ENCODE measurements around the gene PTPRM. TPM values are rescaled to one million over a fixed set of nuclear protein-coding genes. Genes with fewer than 3 reads are reported as not detected.
A peak's percentile ranks its signal among the peaks of the same experiment; 100 is the strongest.

The PTPRM gene
- total and polyA plus RNA-seq, 2 of the 8 experiments (the other 6 are each of a cell fraction or from before 2014, with no cell fraction given): 4.1 to 7.0 TPM

DNA sequence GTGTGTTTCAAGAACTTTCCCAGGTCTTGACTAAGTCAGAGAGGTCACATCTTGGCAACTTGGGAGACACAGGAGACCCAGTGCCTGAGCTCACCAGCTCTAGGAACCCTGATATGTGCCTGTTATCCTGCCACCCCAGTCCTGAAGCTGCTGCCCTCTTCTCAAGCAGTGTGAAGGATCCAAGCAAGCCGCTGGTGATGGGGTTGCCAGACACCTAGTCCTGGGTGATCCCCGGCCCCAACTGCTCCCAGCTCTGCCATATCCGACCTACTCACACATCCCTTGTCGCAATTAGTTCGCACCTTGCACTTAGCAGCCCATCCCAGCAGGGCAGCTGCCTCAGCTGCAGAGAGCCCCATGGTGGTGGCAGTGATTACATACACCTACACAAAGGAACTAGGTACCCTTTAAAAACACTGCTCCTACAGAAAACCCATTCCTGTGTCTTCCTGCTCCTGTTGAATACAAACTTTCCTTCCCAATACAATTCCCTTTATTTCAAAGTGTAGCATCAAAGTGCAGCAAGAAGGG, 794.9 kb downstream of the PTPRM start:
- H3K4me2 ChIP-seq (ENCODE audit: insufficient read depth in 1 of 2, low read depth in 2 of 2, low read length in 2 of 2): no peak overlapping the region
- no peak overlapping the region for H2BK120ac ChIP-seq (replicated peaks; ENCODE audit: low read depth, low read length)
- POLR2A ChIA-PET (ENCODE audit: partially characterized antibody): no interaction called here

More for the DNA sequence above, 794.9 kb downstream of the PTPRM start:
- WGBS, 2 experiments (ENCODE audit: extremely low coverage in 1 of 2, insufficient coverage in 1 of 2, insufficient read length in 1 of 2, insufficient replicate concordance in 2 of 2, low coverage in 1 of 2, low lambda C conversion rate in 2 of 2, missing lambda C conversion rate in 1 of 2): 81% methylated on average over 5 of the region's 5 CpGs; no CpG with 5 or more reads in 1 of the 2 experiments
- no peaks in the 10 kb centered on the region for H3K36me3 ChIP-seq (ENCODE audit: control insufficient read depth in 2 of 4, insufficient read depth in 4 of 4, low read length in 3 of 4)
- no peak overlapping the region for H3K4me3 ChIP-seq (ENCODE audit: extremely low read depth in 1 of 4, insufficient read depth in 2 of 4, low read depth in 3 of 4, low read length in 4 of 4)
- H3K9ac ChIP-seq (replicated peaks in 1 of 4; ENCODE audit: extremely low read depth in 1 of 4, low read depth in 3 of 4, low read length in 3 of 4): no peak overlapping the region
- no peak overlapping the region for H4K8ac ChIP-seq (ENCODE audit: extremely low read depth, insufficient read depth, low read length)
- H3K18ac ChIP-seq (ENCODE audit: extremely low read depth, low read length): no peak overlapping the region
- H3K4ac ChIP-seq (replicated peaks; ENCODE audit: insufficient read length, low read depth, low read length): no peak overlapping the region
- no peak overlapping the region for H2BK15ac ChIP-seq (ENCODE audit: low read length)
- no peak overlapping the region for H2BK12ac ChIP-seq (ENCODE audit: low read depth, low read length)
- DNase-seq (ENCODE audit: low read depth in 1 of 2, low spot score in 2 of 2): no peak
- no peak overlapping the region for H2BK20ac ChIP-seq (ENCODE audit: low read length)
- no peak overlapping the region for H4K5ac ChIP-seq (ENCODE audit: insufficient read length, low read depth, low read length)
- FAIRE-seq: no peak
- H3K23ac ChIP-seq (ENCODE audit: insufficient read length): no peak overlapping the region
- no peak overlapping the region for H4K91ac ChIP-seq (replicated peaks; ENCODE audit: insufficient read length, low read length)
- no peak overlapping the region for H3K14ac ChIP-seq (ENCODE audit: insufficient read length)
- peaks cover 0 to 6% (median 4%) of the 10 kb centered on the region in 4 experiments; a peak in 3 of 7 replicates for H3K27me3 ChIP-seq (replicated peaks in 1 of 4; ENCODE audit: control insufficient read depth in 3 of 4, extremely low read depth in 1 of 4, insufficient read depth in 3 of 4, low read length in 3 of 4)
- TF ChIP-seq, protein P1, sequence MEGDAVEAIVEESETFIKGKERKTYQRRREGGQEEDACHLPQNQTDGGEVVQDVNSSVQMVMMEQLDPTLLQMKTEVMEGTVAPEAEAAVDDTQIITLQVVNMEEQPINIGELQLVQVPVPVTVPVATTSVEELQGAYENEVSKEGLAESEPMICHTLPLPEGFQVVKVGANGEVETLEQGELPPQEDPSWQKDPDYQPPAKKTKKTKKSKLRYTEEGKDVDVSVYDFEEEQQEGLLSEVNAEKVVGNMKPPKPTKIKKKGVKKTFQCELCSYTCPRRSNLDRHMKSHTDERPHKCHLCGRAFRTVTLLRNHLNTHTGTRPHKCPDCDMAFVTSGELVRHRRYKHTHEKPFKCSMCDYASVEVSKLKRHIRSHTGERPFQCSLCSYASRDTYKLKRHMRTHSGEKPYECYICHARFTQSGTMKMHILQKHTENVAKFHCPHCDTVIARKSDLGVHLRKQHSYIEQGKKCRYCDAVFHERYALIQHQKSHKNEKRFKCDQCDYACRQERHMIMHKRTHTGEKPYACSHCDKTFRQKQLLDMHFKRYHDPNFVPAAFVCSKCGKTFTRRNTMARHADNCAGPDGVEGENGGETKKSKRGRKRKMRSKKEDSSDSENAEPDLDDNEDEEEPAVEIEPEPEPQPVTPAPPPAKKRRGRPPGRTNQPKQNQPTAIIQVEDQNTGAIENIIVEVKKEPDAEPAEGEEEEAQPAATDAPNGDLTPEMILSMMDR (IDR thresholded peaks at IDR 0.05; ENCODE audit: control extremely low read depth in 1 of 3, insufficient read depth in 1 of 3, low read depth in 1 of 3, low read length in 3 of 3): peak in 2 of 3 experiments; percentile 10 to 12; a peak in 2 of 4 replicates
- TF ChIP-seq RAD21 (IDR thresholded peaks at IDR 0.05 in 1 of 2, conservative IDR thresholded peaks at IDR 0.05 in 1 of 2; ENCODE audit: low read depth in 2 of 2, low read length in 2 of 2) (peak; percentile 21 to 46; a peak in 3 of 4 replicates), CEBPB (IDR thresholded peaks at IDR 0.05; ENCODE audit: low read depth, low read length) (no peak)
- H2AFZ ChIP-seq (ENCODE audit: low read length): no peak overlapping the region
- no peak overlapping the region for H3K27ac ChIP-seq (ENCODE audit: low read depth, low read length)
- no peak overlapping the region for H2AK5ac ChIP-seq (ENCODE audit: low read depth, low read length)
- no peaks in the 10 kb centered on the region for H3K9me3 ChIP-seq (ENCODE audit: insufficient read depth in 2 of 2, low read depth in 1 of 2, low read length in 1 of 2)
- H3K23me2 ChIP-seq (ENCODE audit: low read depth, low read length): no peaks in the 10 kb centered on the region
- no peaks in the 10 kb centered on the region for H3K79me1 ChIP-seq (ENCODE audit: low read depth, low read length)
- H3K56ac ChIP-seq (replicated peaks; ENCODE audit: insufficient read length, low read depth, low read length): no peak overlapping the region
- H2BK5ac ChIP-seq (ENCODE audit: low read depth, low read length): no peak overlapping the region
- no peaks in the 10 kb centered on the region for H4K20me1 ChIP-seq (replicated peaks in 1 of 2; ENCODE audit: control insufficient read depth in 1 of 2, insufficient read depth in 2 of 2, low read length in 2 of 2)
- H3K79me2 ChIP-seq (ENCODE audit: control insufficient read depth in 1 of 2, insufficient read depth in 2 of 2, low read length in 2 of 2): no peaks in the 10 kb centered on the region
- H3K4me1 ChIP-seq (replicated peaks in 1 of 4; ENCODE audit: control insufficient read depth in 3 of 4, insufficient read depth in 4 of 4, low read length in 3 of 4): peaks cover 3 to 10% (median 9%) of the 10 kb centered on the region in 4 experiments
- CTCF ChIA-PET (ENCODE audit: partially characterized antibody): interaction anchor here (0.5 to 1.7 kb wide), 6 partner anchors 27 to 310 kb away, joined by 3 to 4 read pairs (median 3); no protein-coding TSS in a partner anchor
